Measurements from ENCODE around the gene OTOG. TPM values are rescaled to one million over a fixed set of nuclear protein-coding genes. Genes with fewer than 3 reads are reported as not detected.

The OTOG gene
- not detected in 2 replicates for total RNA-seq

DNA sequence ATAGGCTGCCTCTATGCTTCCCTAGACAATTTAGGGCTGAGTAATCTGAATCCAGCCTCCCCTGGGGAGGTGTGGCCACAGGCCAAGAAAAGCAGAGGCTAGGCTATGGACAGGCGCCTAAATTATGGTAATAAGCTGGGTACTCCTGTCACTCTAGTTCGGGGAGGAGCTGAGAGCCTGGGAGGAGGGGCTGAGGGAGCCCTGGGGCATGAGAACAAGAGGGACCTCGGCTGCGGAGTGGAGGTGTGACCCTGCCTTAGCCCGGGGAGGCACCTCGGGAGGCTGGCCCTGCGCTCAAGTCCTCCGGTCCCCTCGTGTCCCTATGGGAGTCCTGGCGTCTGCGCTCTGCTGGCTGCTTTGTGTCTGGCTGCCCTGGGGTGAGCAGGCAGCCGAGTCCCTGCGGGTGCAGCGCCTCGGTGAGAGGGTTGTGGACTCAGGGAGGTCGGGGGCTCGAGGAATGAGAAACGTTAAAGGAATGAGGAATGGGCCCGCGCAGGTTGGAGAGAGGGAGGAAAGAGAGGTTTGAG is at the start of gene OTOG:
TSS of gene OTOG (plus strand) at position 209 of the 527 bp plus-strand sequence. CDS start at position 323, 114 bp downstream.
- intact Hi-C loops (cut with micrococcal nuclease): no loop called here

- intact Hi-C loops (cut with micrococcal nuclease): no loop called here
Observed at GRCh38 chr11:17498058-17498457, 49.0 kb upstream of the OTOG start.

DNA sequence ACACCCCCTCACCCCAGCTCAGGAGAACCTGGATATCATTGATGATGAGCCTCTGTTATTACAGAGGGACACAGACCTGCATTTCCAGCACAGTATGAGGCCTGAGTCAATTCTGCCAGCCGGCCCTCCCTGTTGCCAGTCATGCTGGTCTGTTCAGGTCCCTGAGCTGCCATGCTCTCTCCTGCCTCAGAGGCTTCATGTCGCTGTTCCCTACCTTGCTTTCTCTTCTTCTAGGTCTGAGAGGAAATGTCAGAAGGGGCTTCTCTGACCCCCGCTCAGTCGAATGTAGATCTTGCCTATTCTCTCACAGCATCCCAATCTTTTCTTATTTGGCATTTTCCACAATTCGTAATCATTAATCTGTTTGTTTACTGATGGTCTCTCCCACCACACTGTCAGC is 48.6 kb upstream of the OTOG start:
- intact Hi-C loops (cut with micrococcal nuclease): no loop called here

GRCh38 chr11:17500673-17501072 is 46.4 kb upstream of the OTOG start:
- intact Hi-C loops (cut with micrococcal nuclease): loop anchor here (5.0 to 10.0 kb wide), 2 partner anchors 168 to 566 kb away; no protein-coding TSS in a partner anchor

- intact Hi-C loops (cut with micrococcal nuclease): loop anchor here (5.0 to 10.0 kb wide), 2 partner anchors 170 to 568 kb away; no protein-coding TSS in a partner anchor
Observed at GRCh38 chr11:17502630-17503029, 44.4 kb upstream of the OTOG start.

- intact Hi-C loops (cut with micrococcal nuclease): loop anchor here (1.0 to 10.0 kb wide), 6 partner anchors 120 to 684 kb away; no protein-coding TSS in a partner anchor
Observed at GRCh38 chr11:17504330-17505107, 42.5 kb upstream of the OTOG start.

DNA sequence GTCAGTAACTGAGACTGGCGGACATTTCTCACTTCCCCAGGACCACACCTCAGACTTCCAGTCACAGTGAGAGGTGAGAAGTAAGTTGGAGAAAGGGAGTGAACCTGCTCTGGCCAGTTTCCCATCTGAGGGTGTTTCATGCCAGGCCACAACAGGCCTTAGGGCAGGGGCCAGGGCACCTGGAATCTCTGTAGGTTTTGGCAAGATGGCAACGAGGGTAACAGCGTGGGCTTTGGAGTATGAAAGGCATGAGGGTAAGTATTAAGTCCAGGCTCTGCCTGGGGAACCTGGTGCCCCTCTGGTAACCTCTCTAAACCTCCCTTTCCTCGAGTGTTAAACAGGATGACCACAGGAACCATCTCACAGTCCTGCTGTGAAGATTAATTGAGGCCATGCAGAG is 41.9 kb upstream of the OTOG start:
- intact Hi-C loops (cut with micrococcal nuclease): loop anchor here (10.0 kb wide), 1 partner anchor 570 kb away; no protein-coding TSS in a partner anchor

DNA sequence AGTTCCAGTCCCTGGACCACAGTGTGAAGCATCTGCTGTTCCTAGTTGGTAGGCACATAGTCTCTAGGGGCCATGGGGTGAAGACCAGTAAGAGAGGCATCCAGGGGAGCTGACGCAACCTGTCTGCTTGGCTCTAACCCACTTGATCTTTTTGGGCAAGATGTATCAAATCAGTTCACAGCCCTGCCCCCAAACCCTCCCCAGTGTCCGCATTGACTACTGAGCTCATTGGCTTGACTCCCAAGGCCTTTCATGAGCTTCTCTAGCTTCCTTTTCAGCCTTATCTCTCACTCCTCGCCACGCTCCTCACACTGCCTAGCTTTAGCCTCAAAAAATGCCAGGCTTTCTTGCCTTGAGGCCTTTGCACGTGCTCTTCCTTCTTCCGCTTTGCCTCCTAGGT is 40.7 kb upstream of the OTOG start:
- intact Hi-C loops (cut with micrococcal nuclease): loop anchor here (10.0 kb wide), 1 partner anchor 572 kb away; no protein-coding TSS in a partner anchor

DNA sequence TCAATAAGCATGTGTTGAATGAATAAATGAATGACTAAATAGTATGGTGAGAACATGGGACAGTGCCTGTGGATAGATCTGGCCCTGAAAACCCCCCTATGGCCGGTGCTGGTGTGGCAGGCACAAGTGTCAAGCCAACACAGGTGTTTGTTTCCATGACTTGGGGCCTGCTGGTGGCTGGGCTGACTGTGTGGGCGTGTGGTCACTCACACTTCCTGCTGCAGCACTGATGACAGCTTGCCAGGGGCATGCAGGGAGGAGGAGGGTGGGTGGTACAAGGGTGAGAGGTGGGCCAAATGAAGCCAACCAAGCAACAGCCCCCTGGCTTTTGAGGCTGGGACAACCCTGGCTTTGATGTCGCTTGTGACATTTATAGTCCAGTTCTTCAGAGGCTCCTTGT is 40.1 kb upstream of the OTOG start:
- intact Hi-C loops (cut with micrococcal nuclease): loop anchor here (10.0 kb wide), 1 partner anchor 572 kb away; no protein-coding TSS in a partner anchor

DNA sequence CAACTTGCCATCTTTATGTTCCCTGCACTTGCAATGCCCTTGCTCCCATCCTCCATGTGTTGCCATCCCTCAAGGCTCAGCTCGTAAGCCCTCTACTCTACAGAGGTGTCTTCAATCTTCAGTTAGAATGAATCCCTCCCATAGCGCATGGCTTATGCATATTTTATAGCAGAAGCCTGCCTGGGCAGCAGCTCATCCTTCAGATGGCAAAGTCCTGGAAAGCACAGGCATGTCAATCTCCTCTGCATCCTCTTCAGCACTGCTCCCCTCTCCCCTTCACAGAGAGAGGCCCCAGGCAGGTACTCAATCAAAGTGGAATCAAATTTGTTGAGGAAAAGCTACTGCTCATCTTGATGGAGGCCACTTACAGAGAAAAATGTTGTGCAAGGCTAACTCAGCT is 39.3 kb upstream of the OTOG start:
- intact Hi-C loops (cut with micrococcal nuclease): loop anchor here (10.0 kb wide), 1 partner anchor 573 kb away; no protein-coding TSS in a partner anchor

- intact Hi-C loops (cut with micrococcal nuclease): loop anchor here (10.0 kb wide), 1 partner anchor 574 kb away; no protein-coding TSS in a partner anchor
Observed at GRCh38 chr11:17508306-17508705, 38.8 kb upstream of the OTOG start.

GRCh38 chr11:17508791-17509190 is 38.3 kb upstream of the OTOG start:
- intact Hi-C loops (cut with micrococcal nuclease): loop anchor here (10.0 kb wide), 1 partner anchor 574 kb away; no protein-coding TSS in a partner anchor

GRCh38 chr11:17510507-17511206 is 36.4 kb upstream of the OTOG start:
- intact Hi-C loops (cut with micrococcal nuclease): no loop called here

DNA sequence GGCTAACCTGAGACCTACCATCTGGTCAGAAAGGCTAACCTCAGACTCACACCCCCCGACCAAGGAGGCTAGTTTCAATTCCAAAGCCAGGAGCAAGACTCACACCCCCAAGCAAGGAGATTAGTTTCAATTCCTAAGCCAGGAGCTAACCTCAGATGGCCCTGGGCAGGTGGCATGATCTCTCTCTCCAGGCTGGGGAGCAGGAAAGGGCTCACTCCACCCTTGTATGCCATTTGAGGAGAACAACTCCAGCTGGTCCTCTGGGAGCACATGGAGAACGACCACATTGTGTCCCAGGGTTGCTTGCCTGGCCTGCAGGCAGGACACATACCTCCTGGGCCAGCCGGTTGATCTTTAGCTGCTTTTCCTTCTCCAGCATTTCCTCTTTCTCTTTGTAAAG is 35.5 kb upstream of the OTOG start:
- intact Hi-C loops (cut with micrococcal nuclease): no loop called here

- intact Hi-C loops (cut with micrococcal nuclease): no loop called here
Observed at GRCh38 chr11:17512101-17512500, 35.0 kb upstream of the OTOG start.

- intact Hi-C loops (cut with micrococcal nuclease): no loop called here
Observed at GRCh38 chr11:17513853-17514252, 33.2 kb upstream of the OTOG start.

- intact Hi-C loops (cut with micrococcal nuclease): no loop called here
Observed at GRCh38 chr11:17514476-17514875, 32.6 kb upstream of the OTOG start.

- intact Hi-C loops (cut with micrococcal nuclease): no loop called here
Observed at GRCh38 chr11:17515443-17516176, 31.4 kb upstream of the OTOG start.

DNA sequence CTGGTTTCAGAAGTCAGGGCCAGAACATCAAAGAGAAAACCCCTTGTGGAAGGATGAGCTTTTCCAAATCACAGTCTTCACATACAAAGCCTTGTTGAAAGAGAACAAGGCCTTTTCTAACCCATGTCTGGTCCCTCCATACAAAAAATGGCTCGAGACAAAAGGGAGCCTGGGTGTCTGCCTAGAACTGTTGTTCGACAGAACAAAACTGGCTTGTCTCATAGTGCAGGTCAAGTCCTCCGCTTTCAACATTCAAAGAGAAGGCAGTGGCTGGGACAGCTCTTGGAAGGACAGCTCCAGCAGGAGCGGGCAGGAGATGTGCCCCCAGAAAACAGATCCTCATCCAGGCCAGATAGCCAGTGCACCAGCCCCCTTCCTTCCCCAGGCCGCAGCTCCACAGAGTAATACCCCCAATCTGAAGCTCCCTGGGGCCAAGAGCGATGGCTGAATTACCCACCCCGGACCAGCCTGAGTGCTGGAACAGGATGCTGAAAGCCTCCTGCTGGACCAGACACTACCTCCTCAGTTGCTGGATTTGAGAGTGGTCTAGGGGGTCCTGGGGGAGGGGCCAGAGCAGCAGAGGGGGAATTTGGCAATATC is 30.4 kb upstream of the OTOG start:
- intact Hi-C loops (cut with micrococcal nuclease): no loop called here

- intact Hi-C loops (cut with micrococcal nuclease): no loop called here
Observed at GRCh38 chr11:17517186-17517585, 29.9 kb upstream of the OTOG start.

GRCh38 chr11:17518366-17518765 is 28.7 kb upstream of the OTOG start:
- intact Hi-C loops (cut with micrococcal nuclease): no loop called here

Measured in T-helper 1 cell treated with Interleukin-12 subunit alpha and Interleukin-12 subunit beta and Interleukin-4 antibody, amounts not matched to agents 30 ng/mL and 1 ng/mL, for 36 hours (primary cell).